Stimulated activated naive B cell treated with anti-CD40 and anti-IgM and Interleukin-4, amounts not matched to agents 10 μg/mL and 1 μg/mL and 100 μg/mL, for 72 hours (primary cell): ENCODE measurements around the gene ABCD2.
"Not testable (repeated sequence)": the region's sequence is repeated elsewhere in the genome, so short reads cannot be mapped to it uniquely, and the experiment has no call there.

Experiments used
- ATAC-seq, 2 donors: fragments of 150-1000 bp; cut with Tn5 transposase; replicated peaks; 2 replicates each; pipeline ENCODE4 v1.10.0; 2021; ENCODE audit warnings: moderate library complexity in 1 of 2
- DNase-seq: peaks from one replicate; pipeline ENCODE4 v3.0.0; 2021
- H3K27ac Mint-ChIP-seq: one replicate; pipeline ENCODE4 v1.8.0; 2022; ENCODE audit warnings: mild to moderate bottlenecking, mixed read lengths
- H3K27me3 Mint-ChIP-seq, 2 donors: one replicate each; pipeline ENCODE4 v1.8.0; 2022; ENCODE audit warnings: mixed read lengths in 2 of 2
- H3K36me3 Mint-ChIP-seq, 2 donors: one replicate each; pipeline ENCODE4 v1.8.0; 2022; ENCODE audit warnings: mixed read lengths in 2 of 2, mild to moderate bottlenecking in 1 of 2
- H3K4me1 Mint-ChIP-seq, 2 donors: one replicate each; pipeline ENCODE4 v1.8.0; 2022; ENCODE audit warnings: mixed read lengths in 2 of 2, mild to moderate bottlenecking in 1 of 2
- H3K4me3 Mint-ChIP-seq, 2 donors: one replicate each; pipeline ENCODE4 v1.8.0; 2022; ENCODE audit warnings: mild to moderate bottlenecking in 2 of 2, mixed read lengths in 2 of 2, moderate library complexity in 1 of 2
- H3K9me3 Mint-ChIP-seq, 2 donors: one replicate each; pipeline ENCODE4 v1.8.0; 2022; ENCODE audit warnings: mixed read lengths in 2 of 2, mild to moderate bottlenecking in 1 of 2

The ABCD2 gene

DNA sequence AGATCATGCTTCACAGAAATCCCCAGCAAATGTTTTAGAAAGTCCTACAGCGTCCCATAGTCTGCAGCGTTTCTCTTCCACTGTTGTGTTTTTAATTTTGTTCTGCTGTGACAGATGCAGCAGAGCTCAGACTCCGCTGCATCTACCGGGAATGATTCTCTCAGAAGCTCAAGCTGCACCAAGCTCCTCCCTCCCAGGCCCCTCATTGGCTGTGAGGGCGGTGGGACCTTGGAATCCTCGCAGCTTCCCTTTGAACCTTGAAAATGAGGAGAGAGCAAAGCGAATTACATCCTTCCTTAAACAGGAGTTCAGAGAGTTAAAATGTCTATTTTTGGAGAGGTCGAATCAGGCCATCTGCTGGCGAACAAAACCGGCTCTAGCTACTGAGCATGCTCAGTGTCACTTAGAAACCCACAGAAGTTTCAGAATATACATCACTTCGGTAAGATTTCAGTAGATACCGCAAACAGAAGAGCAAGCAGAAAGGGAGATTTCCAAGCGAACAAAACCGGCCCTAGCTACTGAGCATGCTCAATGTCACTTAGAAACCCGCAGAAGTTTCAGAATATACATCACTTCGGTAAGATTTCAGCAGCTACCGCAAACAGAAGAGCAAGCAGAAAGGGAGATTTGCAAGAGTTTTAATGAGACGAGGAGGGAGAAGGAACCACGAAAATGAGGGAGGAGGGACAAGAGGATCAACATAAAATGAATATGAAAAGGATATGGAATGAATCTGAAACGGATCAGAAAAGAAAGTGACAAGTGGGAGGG is at the start of gene ABCD2:
Gene ABCD2, minus strand, starts transcription at position 144 of the 774 bp plus-strand sequence. CDS start 188 bp downstream, outside the sequence.
- Mint-ChIP-seq H3K4me3 (no peak within 1 kb of the TSS), H3K36me3 (no peaks in the 10 kb centered on the region), H3K9me3 (no peaks in the 10 kb centered on the region), H3K27me3 (no peaks in the 10 kb centered on the region), H3K4me1 (peaks cover 10 to 13% of the 10 kb centered on the region in 2 donors), H3K27ac (peak within 1 kb of the TSS; percentile 34)
- peak; percentile 74 for DNase-seq
- ATAC-seq, result peak; percentile 90 to 92

- DNase-seq, result no peak
- Mint-ChIP-seq H3K4me1 (no peaks in the 10 kb centered on the region), H3K27me3 (peaks cover 0 to 13% of the 10 kb centered on the region in 2 donors), H3K4me3 (no peak overlapping the region), H3K27ac (no peak overlapping the region), H3K9me3 (peaks cover 0 to 2% of the 10 kb centered on the region in 2 donors), H3K36me3 (no peaks in the 10 kb centered on the region)
- no peak for ATAC-seq
These were observed 40.5 kb upstream of the ABCD2 start for GRCh38 chr12:39660101-39660500.

- H3K27ac Mint-ChIP-seq, result no peak overlapping the region
- peaks cover 0 to 2% of the 10 kb centered on the region in 2 donors for H3K27me3 Mint-ChIP-seq
- no peaks in the 10 kb centered on the region for H3K4me1 Mint-ChIP-seq
- H3K9me3 Mint-ChIP-seq, result no peaks in the 10 kb centered on the region
- no peak overlapping the region for H3K4me3 Mint-ChIP-seq
- H3K36me3 Mint-ChIP-seq, result no peaks in the 10 kb centered on the region
- no peak for ATAC-seq
- DNase-seq, result no peak
These were observed 27.8 kb upstream of the ABCD2 start for GRCh38 chr12:39647383-39647782.

DNA sequence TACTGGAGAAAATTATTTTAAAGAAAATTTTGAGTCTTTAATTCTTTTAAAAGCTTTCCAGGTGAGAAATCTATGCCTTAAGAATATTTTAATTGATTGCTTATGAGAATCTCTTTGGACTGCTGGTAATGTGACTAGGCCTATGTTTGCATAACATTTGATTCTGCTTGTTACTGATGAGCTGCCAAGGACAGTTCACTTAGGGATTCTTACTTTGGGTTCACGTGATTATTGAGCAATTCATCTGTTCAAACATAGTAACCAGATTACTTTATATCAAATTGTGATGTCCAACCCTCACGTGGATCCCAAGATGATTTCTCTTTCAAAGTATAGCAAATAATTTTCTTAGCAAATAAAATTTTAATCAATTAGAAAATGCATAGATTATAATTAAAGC is 27.4 kb upstream of the ABCD2 start:
- Mint-ChIP-seq H3K9me3 (no peaks in the 10 kb centered on the region), H3K4me3 (no peak overlapping the region), H3K27me3 (peaks cover 0 to 5% of the 10 kb centered on the region in 2 donors), H3K27ac (no peak overlapping the region), H3K4me1 (no peaks in the 10 kb centered on the region), H3K36me3 (no peaks in the 10 kb centered on the region)
- DNase-seq (no peak), ATAC-seq (no peak)

GRCh38 chr12:39643052-39643451 is 23.4 kb upstream of the ABCD2 start:
- ATAC-seq, result no peak
- Mint-ChIP-seq H3K27me3 (peaks cover 0 to 8% of the 10 kb centered on the region in 2 donors), H3K27ac (no peak overlapping the region), H3K4me1 (no peaks in the 10 kb centered on the region), H3K36me3 (no peaks in the 10 kb centered on the region), H3K4me3 (no peak overlapping the region), H3K9me3 (no peaks in the 10 kb centered on the region)
- no peak for DNase-seq

DNA sequence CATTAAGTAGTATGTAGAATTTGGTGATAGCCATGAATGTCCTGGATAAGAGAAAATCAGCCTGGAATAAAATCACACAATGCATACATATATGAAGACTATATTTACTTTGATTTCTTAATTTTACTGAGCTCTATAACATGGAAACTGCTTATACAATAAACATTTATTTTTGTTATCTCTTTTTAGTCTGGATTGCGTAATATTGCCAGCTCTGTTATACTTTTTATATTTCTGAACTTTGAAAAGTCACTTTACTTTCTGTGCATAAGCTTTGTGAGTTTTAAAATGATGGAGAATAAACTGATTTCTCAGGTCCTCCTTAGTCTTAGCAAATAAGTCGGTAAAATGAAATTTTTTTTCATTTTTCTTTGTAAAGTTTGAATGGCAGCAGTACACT is 19.2 kb upstream of the ABCD2 start:
- no peaks in the 10 kb centered on the region for H3K9me3 Mint-ChIP-seq
- no peak for ATAC-seq
- no peak overlapping the region for H3K4me3 Mint-ChIP-seq
- H3K27me3 Mint-ChIP-seq, result peaks cover 0 to 8% of the 10 kb centered on the region in 2 donors
- H3K27ac Mint-ChIP-seq, result no peak overlapping the region
- H3K36me3 Mint-ChIP-seq, result no peaks in the 10 kb centered on the region
- DNase-seq, result no peak
- H3K4me1 Mint-ChIP-seq, result no peaks in the 10 kb centered on the region

GRCh38 chr12:39638178-39638577 is 18.6 kb upstream of the ABCD2 start:
- Mint-ChIP-seq H3K4me3 (no peak overlapping the region), H3K36me3 (no peaks in the 10 kb centered on the region), H3K9me3 (no peaks in the 10 kb centered on the region), H3K27me3 (peaks cover 0 to 8% of the 10 kb centered on the region in 2 donors), H3K27ac (no peak overlapping the region), H3K4me1 (no peaks in the 10 kb centered on the region)
- no peak for DNase-seq
- ATAC-seq, result no peak

DNA sequence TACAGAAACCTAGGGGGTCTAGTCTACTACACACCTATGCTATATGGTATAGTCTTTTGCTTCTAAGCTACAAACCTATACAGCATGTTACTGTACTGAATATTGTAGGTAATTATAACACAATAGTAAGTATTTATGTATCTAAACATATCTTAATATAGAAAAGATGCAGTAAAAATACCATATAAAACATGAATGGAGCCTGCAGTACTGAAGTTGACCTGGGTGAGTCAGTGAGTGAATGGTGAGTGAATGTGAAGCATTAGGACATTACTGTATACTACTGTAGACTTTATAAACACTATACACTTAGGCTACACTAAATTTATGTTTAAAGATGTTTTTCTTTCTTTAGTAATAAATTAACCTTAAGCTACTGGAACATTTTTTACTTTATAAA is 13.1 kb upstream of the ABCD2 start:
- ATAC-seq (no peak), DNase-seq (no peak)
- H3K4me3 Mint-ChIP-seq, result no peak overlapping the region
- H3K27ac Mint-ChIP-seq, result no peak overlapping the region
- H3K9me3 Mint-ChIP-seq, result no peaks in the 10 kb centered on the region
- H3K36me3 Mint-ChIP-seq, result no peaks in the 10 kb centered on the region
- H3K4me1 Mint-ChIP-seq, result peaks cover 9 to 11% of the 10 kb centered on the region in 2 donors
- no peaks in the 10 kb centered on the region for H3K27me3 Mint-ChIP-seq

GRCh38 chr12:39628836-39629235 is 9.2 kb upstream of the ABCD2 start:
- H3K36me3 Mint-ChIP-seq, result no peaks in the 10 kb centered on the region
- H3K27ac Mint-ChIP-seq, result no peak overlapping the region
- ATAC-seq, result peak; percentile 78 to 79
- H3K4me1 Mint-ChIP-seq, result peaks cover 10 to 13% of the 10 kb centered on the region in 2 donors
- H3K9me3 Mint-ChIP-seq, result no peaks in the 10 kb centered on the region
- H3K4me3 Mint-ChIP-seq, result peak overlapping the region; percentile 22 to 53
- no peak for DNase-seq
- no peaks in the 10 kb centered on the region for H3K27me3 Mint-ChIP-seq

- ATAC-seq (no peak), DNase-seq (no peak)
- Mint-ChIP-seq H3K27me3 (no peaks in the 10 kb centered on the region), H3K4me3 (no peak overlapping the region), H3K27ac (no peak overlapping the region), H3K36me3 (no peaks in the 10 kb centered on the region), H3K4me1 (peaks cover 10 to 13% of the 10 kb centered on the region in 2 donors), H3K9me3 (no peaks in the 10 kb centered on the region)
These were observed 8.3 kb upstream of the ABCD2 start for GRCh38 chr12:39627914-39628313.

DNA sequence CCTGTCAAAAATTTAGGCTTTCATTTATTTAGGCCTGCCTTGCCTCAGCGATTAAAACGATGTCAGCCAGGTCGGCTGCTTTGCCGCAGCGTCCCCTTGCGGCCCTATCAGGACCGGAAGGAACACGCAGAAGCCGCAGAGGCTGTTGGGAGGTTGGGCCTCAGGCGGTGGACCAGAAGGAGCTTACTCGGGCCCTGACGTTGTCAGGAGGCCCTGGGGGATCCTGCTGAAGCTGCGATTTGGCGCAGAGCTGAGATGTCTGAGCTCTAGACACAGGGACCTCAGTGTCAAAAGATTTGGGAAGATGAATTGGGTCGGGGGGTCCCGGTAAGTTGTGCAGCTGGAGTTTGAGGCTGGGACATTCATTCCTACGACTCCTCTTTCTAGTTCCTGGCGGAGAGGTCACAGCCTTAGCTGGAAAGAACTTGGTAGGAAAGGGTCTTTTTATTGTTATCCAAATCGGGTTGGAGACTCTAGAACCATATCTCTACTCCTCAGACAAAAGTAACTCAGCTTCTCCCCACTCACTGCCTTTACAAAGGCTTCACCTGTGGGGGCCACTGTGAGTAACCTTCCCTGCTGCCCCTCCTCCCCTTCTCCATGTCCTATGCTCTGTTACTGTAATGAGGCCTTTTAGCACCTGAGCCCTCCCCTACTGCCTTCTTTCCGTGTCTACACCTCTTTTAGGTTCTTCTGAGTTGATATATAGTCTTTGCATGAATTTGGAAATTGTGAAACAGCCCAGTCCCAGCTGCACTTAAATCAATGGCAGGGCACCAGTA is 6.6 kb upstream of the ABCD2 start:
- no peaks in the 10 kb centered on the region for H3K9me3 Mint-ChIP-seq
- DNase-seq (no peak), ATAC-seq (no peak)
- no peaks in the 10 kb centered on the region for H3K36me3 Mint-ChIP-seq
- peaks cover 16 to 24% of the 10 kb centered on the region in 2 donors for H3K4me1 Mint-ChIP-seq
- no peaks in the 10 kb centered on the region for H3K27me3 Mint-ChIP-seq
- no peak overlapping the region for H3K27ac Mint-ChIP-seq
- no peak overlapping the region for H3K4me3 Mint-ChIP-seq

DNA sequence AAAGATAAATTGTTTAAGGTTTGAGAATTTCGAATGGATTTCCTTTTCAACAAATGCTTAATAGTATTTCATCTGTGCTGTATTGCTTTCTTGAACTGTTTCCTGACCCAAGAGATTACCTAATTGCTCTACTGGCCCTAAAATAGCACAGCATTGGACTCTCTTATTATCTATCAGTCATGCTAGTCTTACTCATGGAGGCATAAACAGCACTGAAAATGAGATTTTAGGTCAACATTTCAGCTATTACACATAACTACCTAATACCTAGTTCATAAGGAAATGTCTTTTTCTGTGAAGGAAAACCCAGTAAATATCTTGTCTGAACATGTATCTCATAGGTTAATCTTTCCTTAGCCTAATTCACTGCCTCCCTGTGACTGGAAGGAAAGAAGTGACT is 4.3 kb upstream of the ABCD2 start:
- peaks cover 15 to 22% of the 10 kb centered on the region in 2 donors for H3K4me1 Mint-ChIP-seq

DNA sequence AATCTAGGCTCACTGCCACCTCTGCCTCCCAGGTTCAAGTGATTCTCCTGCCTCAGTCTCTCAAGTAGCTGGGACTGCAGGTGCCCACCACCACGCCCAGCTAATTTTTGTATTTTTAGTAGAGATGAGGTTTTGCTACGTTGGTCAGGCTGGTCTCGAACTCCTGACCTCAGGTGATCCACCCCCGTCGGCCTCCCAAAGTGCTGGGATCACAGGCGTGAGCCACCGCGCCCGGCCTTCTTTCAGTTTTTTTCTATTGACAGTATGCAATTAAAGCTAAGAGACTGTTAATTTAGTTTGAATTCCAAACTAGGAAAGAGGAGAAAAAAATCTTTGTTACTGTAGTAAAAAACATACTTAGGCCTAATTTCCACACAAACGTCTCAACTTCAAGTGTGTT is 3.6 kb upstream of the ABCD2 start:
- not testable (repeated sequence) for ATAC-seq, H3K27ac Mint-ChIP-seq, H3K4me3 Mint-ChIP-seq, H3K27me3 Mint-ChIP-seq, H3K9me3 Mint-ChIP-seq, H3K36me3 Mint-ChIP-seq, DNase-seq
- peaks cover 11 to 19% of the 10 kb centered on the region in 2 donors for H3K4me1 Mint-ChIP-seq

More for the DNA sequence above, 4.3 kb upstream of the ABCD2 start:
- no peak for ATAC-seq
- no peaks in the 10 kb centered on the region for H3K27me3 Mint-ChIP-seq
- H3K36me3 Mint-ChIP-seq, result no peaks in the 10 kb centered on the region
- no peak overlapping the region for H3K27ac Mint-ChIP-seq
- DNase-seq, result no peak
- H3K4me3 Mint-ChIP-seq, result no peak overlapping the region
- no peaks in the 10 kb centered on the region for H3K9me3 Mint-ChIP-seq

GRCh38 chr12:39622306-39622705 is 2.7 kb upstream of the ABCD2 start:
- ATAC-seq, result no peak
- peaks cover 10 to 13% of the 10 kb centered on the region in 2 donors for H3K4me1 Mint-ChIP-seq
- no peaks in the 10 kb centered on the region for H3K27me3 Mint-ChIP-seq
- H3K36me3 Mint-ChIP-seq, result no peaks in the 10 kb centered on the region
- H3K27ac Mint-ChIP-seq, result no peak overlapping the region
- H3K9me3 Mint-ChIP-seq, result no peaks in the 10 kb centered on the region
- no peak overlapping the region for H3K4me3 Mint-ChIP-seq
- no peak for DNase-seq

DNA sequence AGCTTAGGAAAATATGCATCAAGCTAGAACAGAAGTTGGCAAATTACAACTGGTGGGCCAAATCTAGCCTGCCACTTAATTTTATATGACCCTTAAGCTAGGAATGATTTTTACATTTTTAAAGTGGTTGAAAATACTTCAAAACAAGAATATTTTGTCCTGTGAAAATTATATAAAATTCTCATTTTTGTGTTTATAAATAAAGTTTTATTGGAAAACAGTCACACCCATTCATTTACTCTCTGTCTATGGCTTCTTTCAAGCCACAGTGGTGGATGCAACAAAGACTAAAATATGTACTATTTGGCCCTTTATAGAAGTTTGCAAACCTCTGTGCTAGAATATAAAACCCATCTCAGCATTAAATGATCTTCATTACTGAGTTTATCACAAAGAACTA is 2.1 kb upstream of the ABCD2 start:
- Mint-ChIP-seq H3K27me3 (no peaks in the 10 kb centered on the region), H3K36me3 (no peaks in the 10 kb centered on the region), H3K27ac (peak overlapping the region; percentile 33), H3K4me3 (peak overlapping the region in 1 of 2 donors; percentile 17), H3K9me3 (no peaks in the 10 kb centered on the region), H3K4me1 (peaks cover 10 to 13% of the 10 kb centered on the region in 2 donors)
- DNase-seq (no peak), ATAC-seq (no peak)
